Heart left ventricle (tissue), 16 donors: ENCODE data around the gene LYPD6B. TPM values are rescaled to one million over a fixed set of nuclear protein-coding genes. Genes with fewer than 3 reads are reported as not detected.

Source experiments
- ATAC-seq, 4 donors: fragments of 200-7000 bp; cut with Tn5 transposase; one replicate each; pipeline ENCODE4 v1.9.1; 2020 to 2022; ENCODE audit warnings: moderate library complexity in 4 of 4, mild to moderate bottlenecking in 3 of 4, moderate number of reproducible peaks in 1 of 4
- DNase-seq, 5 donors: peaks; one replicate each; pipeline ENCODE4 v3.0.0-alpha.2; 2020
- H3K27ac ChIP-seq, 12 donors: fragments of 200-600 bp; sonication (generic) in 4 of 12; one replicate each; pipeline versions ENCODE4 v1.5.0 to v1.8.0; 2016 to 2022; ENCODE audit warnings: mild to moderate bottlenecking in 2 of 12
- H3K27me3 ChIP-seq, 9 donors: fragments of 200-600 bp; sonication (generic) in 2 of 9; one replicate each; pipeline versions ENCODE4 v1.5.1 to v1.8.0; 2016 to 2022; ENCODE audit warnings: mild to moderate bottlenecking in 3 of 9
- H3K36me3 ChIP-seq, 9 donors: fragments of 200-600 bp; sonication (generic) in 2 of 9; one replicate each; pipeline versions ENCODE4 v1.5.0 to v1.8.0; 2018 to 2022; ENCODE audit warnings: mild to moderate bottlenecking in 2 of 9
- H3K4me1 ChIP-seq, 12 donors: fragments of 200-600 bp; sonication (generic) in 4 of 12; one replicate each; pipeline versions ENCODE4 v1.5.0 to v1.8.0; 2016 to 2022; ENCODE audit warnings: mild to moderate bottlenecking in 3 of 12
- H3K4me3 ChIP-seq, 12 donors: fragments of 200-600 bp; sonication (generic) in 4 of 12; one replicate each; pipeline versions ENCODE4 v1.5.0 to v1.8.0; 2017 to 2022; ENCODE audit warnings: mild to moderate bottlenecking in 9 of 12, moderate library complexity in 4 of 12
- H3K9me3 ChIP-seq, 12 donors: fragments of 200-600 bp; sonication (generic) in 4 of 12; one replicate each; pipeline versions ENCODE4 v1.5.0 to v1.8.0; 2016 to 2022; ENCODE audit warnings: mild to moderate bottlenecking in 1 of 12
- POLR2A ChIP-seq, 2 donors: fragments of 450-650 bp; IDR thresholded peaks; one replicate each; pipeline ENCODE4 v1.6.1; 2017; ENCODE audit warnings: antibody characterized with exemption in 2 of 2, mild to moderate bottlenecking in 2 of 2, moderate library complexity in 2 of 2
- WGBS, 4 donors: extraction: QIAGEN DNeasy Blood & Tissue Kit in 2 of 4; methylation state at CpG; one replicate each; pipeline versions ENCODE4 v1.1.5 to v1.1.7; 2013 to 2018; 5-methylcytosine and 5-hydroxymethylcytosine counted together
- intact Hi-C, 10 donors: fragments of 100-400 bp; cut with DNase I; formaldehyde crosslinking; loops; one replicate each; pipeline versions ENCODE4 v1.11.1 to v1.14.2; 2022
- polyA plus RNA-seq, 2 donors: library from polyadenylated mRNA; stranded (reverse); fragments of 200-250 nt; gene quantifications; one replicate each; pipeline ENCODE4 v1.2.3, GENCODE V29; 2013
- total RNA-seq, 9 donors: library from RNA; depleted of rRNA in 2 of 9; stranded (reverse); fragments of >200 nt in 2 of 9; fragmentation: NEBNext Ultra II Directional in 3 of 9; extraction: Animal tissue kit (Norgen Biotek cat#: 25700) in 3 of 9; gene quantifications; one replicate each; pipeline versions ENCODE4 v1.1.0 to v1.2.4, GENCODE V29; 2016 to 2023
- TF ChIP-seq, protein P1 (sequence below), 12 donors: fragments of 200-600 bp; sonication (generic) in 4 of 12; IDR thresholded peaks; one replicate each; pipeline versions ENCODE4 v1.5.0 to v1.8.0; 2018 to 2022; ENCODE audit warnings: antibody characterized with exemption in 12 of 12, mild to moderate bottlenecking in 5 of 12
- donor health status: ischemic (EF 13 %, LVEDD 7.1; RV severe dilation, severe dysfunction).
- donor health status: healthy with polysubstance abuse.
- donor health status: DM: no; HTN: yes; CAD: no.
- donor health status: DM: no; HTN: no; CAD: no.
- donor health status: ischemic (EF 25% LVEDD 6.9; RV normal size, moderate dysfunction).
- donor health status: ischemic (EF 25% LVEDD 5.7; RV mildly dilated, moderate dysfunction).
- donor health status: healthy.
- donor health status: DM: yes; HTN: yes; CAD: no.
- donor health status: ischemic (EF 35%, LVEDD 5.7; RV mildly dilated, moderate dysfunction).
- donor health status: nonischemic (EF 11% LVEDD 7.7; RV severe dilation, severe dysfunction).
- donor health status: DM: yes; HTN: yes; CAD: no.
- donor health status: PGD.
- donor health status: ischemic (EF 29% LVEDD 5.4; RV normal size, mild dysfunction).
- donor health status: nonischemic (EF 23%, LVEDD 6.1; RV moderate dilation, normal function).

LYPD6B gene
- total and polyA plus RNA-seq, 11 donors: not detected

DNA sequence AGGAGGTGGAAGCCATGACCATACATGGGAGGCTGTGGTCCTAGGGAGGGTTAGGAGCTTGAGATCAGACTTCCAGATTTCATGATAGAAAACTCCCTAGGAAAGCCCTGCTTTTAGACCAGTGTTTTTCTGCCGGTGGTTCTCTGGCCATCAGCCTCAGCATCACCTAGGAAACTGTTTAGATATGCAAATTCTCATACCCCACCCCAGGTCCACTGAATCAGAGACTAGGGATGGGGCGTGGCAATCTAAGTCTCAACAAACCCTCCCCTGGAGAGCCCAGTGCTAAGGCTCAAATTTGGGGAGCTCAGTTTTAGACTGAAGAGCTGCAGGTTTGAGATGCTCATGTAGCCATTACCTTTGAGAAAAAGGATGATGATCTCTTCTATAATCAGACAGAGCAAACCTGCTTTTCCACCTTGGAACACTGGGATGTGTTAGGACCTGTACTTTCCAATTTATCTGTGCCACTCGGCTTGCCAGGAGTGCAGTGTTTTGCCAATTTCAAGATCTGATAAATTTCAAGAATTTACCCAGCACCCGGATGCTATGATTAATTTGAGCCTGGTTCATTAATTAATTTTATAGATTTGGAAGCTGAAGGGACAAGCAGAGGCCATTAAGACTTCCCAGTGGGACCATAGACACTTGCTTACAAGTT is 31.5 kb upstream of the LYPD6B start:
- no peaks in the 10 kb centered on the region for H3K4me1 ChIP-seq
- TF ChIP-seq, protein P1, sequence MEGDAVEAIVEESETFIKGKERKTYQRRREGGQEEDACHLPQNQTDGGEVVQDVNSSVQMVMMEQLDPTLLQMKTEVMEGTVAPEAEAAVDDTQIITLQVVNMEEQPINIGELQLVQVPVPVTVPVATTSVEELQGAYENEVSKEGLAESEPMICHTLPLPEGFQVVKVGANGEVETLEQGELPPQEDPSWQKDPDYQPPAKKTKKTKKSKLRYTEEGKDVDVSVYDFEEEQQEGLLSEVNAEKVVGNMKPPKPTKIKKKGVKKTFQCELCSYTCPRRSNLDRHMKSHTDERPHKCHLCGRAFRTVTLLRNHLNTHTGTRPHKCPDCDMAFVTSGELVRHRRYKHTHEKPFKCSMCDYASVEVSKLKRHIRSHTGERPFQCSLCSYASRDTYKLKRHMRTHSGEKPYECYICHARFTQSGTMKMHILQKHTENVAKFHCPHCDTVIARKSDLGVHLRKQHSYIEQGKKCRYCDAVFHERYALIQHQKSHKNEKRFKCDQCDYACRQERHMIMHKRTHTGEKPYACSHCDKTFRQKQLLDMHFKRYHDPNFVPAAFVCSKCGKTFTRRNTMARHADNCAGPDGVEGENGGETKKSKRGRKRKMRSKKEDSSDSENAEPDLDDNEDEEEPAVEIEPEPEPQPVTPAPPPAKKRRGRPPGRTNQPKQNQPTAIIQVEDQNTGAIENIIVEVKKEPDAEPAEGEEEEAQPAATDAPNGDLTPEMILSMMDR (IDR thresholded peaks at IDR 0.05): no peak
- no peaks in the 10 kb centered on the region for H3K36me3 ChIP-seq
- ATAC-seq (no peak), DNase-seq (no peak)
- no peak overlapping the region for H3K27ac ChIP-seq
- 75 to 79% (median 78%) methylated on average over 4 of the region's 4 CpGs for WGBS, 4 donors
- H3K9me3 ChIP-seq: no peaks in the 10 kb centered on the region
- intact Hi-C loops: no loop called here
- H3K4me3 ChIP-seq: no peak overlapping the region
- H3K27me3 ChIP-seq: no peaks in the 10 kb centered on the region

DNA sequence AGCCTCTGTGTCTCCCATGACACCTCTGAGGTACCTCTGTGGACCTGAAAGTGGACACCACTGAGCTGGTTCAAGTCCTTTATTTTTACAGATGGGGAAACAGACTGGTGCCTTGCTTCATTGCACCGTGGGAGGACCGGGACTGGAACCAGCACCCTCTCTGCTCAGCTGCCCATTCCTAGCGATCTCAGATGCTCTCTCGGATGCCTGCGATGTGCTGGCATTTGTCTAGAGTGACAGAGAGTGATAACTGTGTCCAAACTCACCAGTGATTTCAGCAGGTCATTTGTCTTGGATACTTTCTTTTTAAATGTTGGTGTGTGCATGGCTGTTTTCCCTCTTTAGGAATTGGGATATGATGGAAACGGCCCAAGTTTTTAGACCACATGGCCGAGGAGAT is 30.1 kb upstream of the LYPD6B start:
- Histone ChIP-seq H3K4me3 (no peak overlapping the region), H3K4me1 (no peaks in the 10 kb centered on the region), H3K27me3 (no peaks in the 10 kb centered on the region), H3K9me3 (no peaks in the 10 kb centered on the region), H3K27ac (no peak overlapping the region), H3K36me3 (no peaks in the 10 kb centered on the region)
- 41 to 61% (median 50%) methylated on average over 7 of the region's 7 CpGs for WGBS, 4 donors
- no peak for ATAC-seq
- TF ChIP-seq POLR2A (IDR thresholded peaks at IDR 0.05): no peak
- TF ChIP-seq, protein P1 (IDR thresholded peaks at IDR 0.05): no peak
- intact Hi-C loops: no loop called here
- DNase-seq: no peak

DNA sequence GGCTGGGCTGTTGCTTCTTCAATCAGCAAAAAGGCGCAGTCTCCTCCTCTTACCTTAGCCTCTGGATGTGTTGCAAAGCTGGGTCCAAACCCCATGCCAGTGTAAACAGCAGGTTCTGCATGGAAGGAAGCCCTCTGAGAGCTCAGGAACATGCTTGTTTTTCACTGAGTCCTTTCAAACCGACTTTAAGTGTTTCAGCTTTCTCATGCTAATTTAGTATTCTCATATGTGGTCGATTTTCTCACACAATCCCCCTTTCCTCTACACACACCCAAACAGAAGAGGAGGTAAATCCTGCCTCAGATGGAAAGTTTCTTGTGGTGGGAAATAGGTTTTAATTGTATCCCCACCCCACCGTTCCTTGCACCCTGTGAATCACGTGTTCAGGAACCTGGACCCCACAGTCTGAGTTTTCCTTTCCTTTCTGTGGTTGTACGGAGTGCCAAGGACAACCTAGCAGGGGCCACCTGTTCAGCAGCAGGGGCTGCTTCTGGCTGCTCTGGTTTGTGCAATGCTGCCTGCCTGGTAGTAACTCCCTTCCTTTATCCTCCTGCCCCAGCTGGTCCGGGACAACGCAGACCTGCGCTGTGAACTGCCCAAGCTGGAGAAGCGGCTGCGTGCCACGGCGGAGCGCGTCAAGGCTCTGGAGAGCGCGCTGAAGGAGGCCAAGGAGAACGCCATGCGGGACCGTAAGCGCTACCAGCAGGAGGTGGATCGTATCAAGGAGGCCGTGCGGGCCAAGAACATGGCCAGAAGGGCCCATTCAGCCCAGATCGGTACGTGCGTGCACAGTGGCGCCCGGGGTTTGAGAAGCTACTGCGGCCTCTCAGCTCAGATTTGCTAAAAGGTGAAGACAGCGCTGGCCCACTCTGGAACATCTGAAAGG is 28.7 kb upstream of the LYPD6B start:
- no peak for ATAC-seq
- H3K27ac ChIP-seq: no peak overlapping the region
- H3K27me3 ChIP-seq: no peaks in the 10 kb centered on the region
- 93 to 95% (median 94%) methylated on average over 22 to 31 of the region's 31 CpGs for WGBS, 4 donors
- no peaks in the 10 kb centered on the region for H3K4me1 ChIP-seq
- intact Hi-C loops: no loop called here
- DNase-seq: no peak
- no peaks in the 10 kb centered on the region for H3K36me3 ChIP-seq
- H3K9me3 ChIP-seq: no peaks in the 10 kb centered on the region
- H3K4me3 ChIP-seq: no peak overlapping the region
- TF ChIP-seq, protein P1 (IDR thresholded peaks at IDR 0.05): no peak
- TF ChIP-seq POLR2A (IDR thresholded peaks at IDR 0.05): no peak

DNA sequence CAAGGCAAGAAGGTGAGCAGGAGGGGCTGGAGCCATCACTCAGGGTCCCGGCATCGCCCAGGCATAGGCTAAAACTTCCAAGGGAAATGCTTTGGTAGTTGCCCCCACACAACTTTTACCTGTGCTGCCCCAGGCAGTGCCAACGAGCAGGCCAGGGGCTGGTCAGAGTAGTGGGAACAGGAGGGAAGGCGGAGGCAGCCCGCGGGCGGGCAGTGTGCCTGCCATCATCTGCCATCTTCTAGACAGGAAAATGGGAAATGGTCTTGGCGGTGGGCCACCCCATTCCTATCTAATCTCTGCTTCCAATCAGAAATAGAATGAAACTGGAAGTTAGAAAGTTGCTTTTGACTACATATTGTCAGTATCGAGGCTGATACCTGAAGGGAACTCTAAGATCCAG is 26.0 kb upstream of the LYPD6B start:
- Histone ChIP-seq H3K4me1 (peaks cover 0 to 5% (median 0%) of the 10 kb centered on the region in 12 donors), H3K27ac (no peak overlapping the region), H3K27me3 (no peaks in the 10 kb centered on the region), H3K4me3 (no peak overlapping the region), H3K9me3 (no peaks in the 10 kb centered on the region), H3K36me3 (no peaks in the 10 kb centered on the region)
- WGBS, 4 donors: 71 to 92% (median 84%) methylated on average over 8 to 9 of the region's 9 CpGs
- intact Hi-C loops: no loop called here
- TF ChIP-seq, protein P1 (IDR thresholded peaks at IDR 0.05): no peak
- TF ChIP-seq POLR2A (IDR thresholded peaks at IDR 0.05): no peak
- DNase-seq (no peak), ATAC-seq (no peak)
